Endometrial microvascular endothelial cells (primary cell): Measurements from ENCODE around the gene KICS2. TPM values are rescaled to one million over a fixed set of nuclear protein-coding genes. Genes with fewer than 3 reads are reported as not detected.
"Not testable (repeated sequence)": the region's sequence is repeated elsewhere in the genome, so short reads cannot be mapped to it uniquely, and the experiment has no call there.

Experiments used
- in situ Hi-C: cut with HindIII; loops from 2 replicates; pipeline ENCODE4 v1.10.0; 2017; ENCODE audit warnings: low sequenced_read_pairs, low pct_unique_long_range_greater_than_20kb; ENCODE audit errors: inconsistent ontology term
- total RNA-seq: library from RNA; depleted of rRNA; stranded (reverse); fragments of >200 nt; gene quantifications from one replicate; pipeline ENCODE4 v1.2.3, GENCODE V29; 2015; ENCODE audit errors: inconsistent ontology term

KICS2 gene
- total RNA-seq, 1 donor from 2014 or later, result 4.5 TPM

GRCh38 chr12:64219145-64219544 lies 3.0 kb downstream of the KICS2 start:
- in situ Hi-C loops, result no loop called here

- in situ Hi-C loops, result no loop called here
These were observed 3.5 kb downstream of the KICS2 start for GRCh38 chr12:64218597-64218996.

GRCh38 chr12:64217643-64218042 lies 4.5 kb downstream of the KICS2 start:
- in situ Hi-C loops, result not testable (repeated sequence)

- in situ Hi-C loops, result no loop called here
These were observed 5.9 kb downstream of the KICS2 start for GRCh38 chr12:64216239-64216638.

GRCh38 chr12:64212119-64212746 lies 9.9 kb downstream of the KICS2 start:
- in situ Hi-C loops, result no loop called here

GRCh38 chr12:64207453-64207852 lies 14.6 kb downstream of the KICS2 start:
- in situ Hi-C loops, result no loop called here

- in situ Hi-C loops, result no loop called here
These were observed 16.6 kb downstream of the KICS2 start for GRCh38 chr12:64205542-64205941.

- in situ Hi-C loops, result no loop called here
These were observed 18.3 kb downstream of the KICS2 start for GRCh38 chr12:64203775-64204174.

GRCh38 chr12:64203036-64203435 lies 19.1 kb downstream of the KICS2 start:
- in situ Hi-C loops, result no loop called here

GRCh38 chr12:64195841-64196240 lies 26.3 kb downstream of the KICS2 start:
- in situ Hi-C loops, result not testable (repeated sequence)

- in situ Hi-C loops, result no loop called here
These were observed 27.6 kb downstream of the KICS2 start for GRCh38 chr12:64194333-64195149.

- in situ Hi-C loops, result no loop called here
These were observed 28.2 kb downstream of the KICS2 start for GRCh38 chr12:64193931-64194330.

- in situ Hi-C loops, result no loop called here
These were observed 29.3 kb downstream of the KICS2 start for GRCh38 chr12:64192644-64193444.

- in situ Hi-C loops, result no loop called here
These were observed 32.0 kb downstream of the KICS2 start for GRCh38 chr12:64190140-64190539.

- in situ Hi-C loops, result no loop called here
These were observed 32.6 kb downstream of the KICS2 start for GRCh38 chr12:64189530-64189929.

- in situ Hi-C loops, result no loop called here
These were observed 34.3 kb downstream of the KICS2 start for GRCh38 chr12:64187794-64188193.

- in situ Hi-C loops, result no loop called here
These were observed 34.7 kb downstream of the KICS2 start for GRCh38 chr12:64187370-64187769.

- in situ Hi-C loops, result no loop called here
These were observed 35.3 kb downstream of the KICS2 start for GRCh38 chr12:64186789-64187188.

- in situ Hi-C loops, result no loop called here
These were observed 37.9 kb downstream of the KICS2 start for GRCh38 chr12:64184216-64184615.
